Heart right ventricle (tissue), 16 donors: ENCODE measurements around the gene NOA1. TPM values are rescaled to one million over a fixed set of nuclear protein-coding genes. Genes with fewer than 3 reads are reported as not detected.

Experiments used
- ATAC-seq, 8 donors: fragments of 200-7000 bp; cut with Tn5 transposase; one replicate each; pipeline ENCODE4 v1.9.1; 2020; ENCODE audit warnings: mild to moderate bottlenecking in 8 of 8, moderate library complexity in 8 of 8, moderate number of reproducible peaks in 1 of 8
- DNase-seq, 2 donors: peaks; one replicate each; pipeline ENCODE4 v3.0.0-alpha.2; 2020
- H3K27ac ChIP-seq, 10 donors: fragments of 200-600 bp; sonication (generic) in 2 of 10; one replicate each; pipeline versions ENCODE4 v1.5.0 to v1.8.0; 2020 to 2022; ENCODE audit warnings: mild to moderate bottlenecking in 3 of 10
- H3K27me3 ChIP-seq, 7 donors: fragments of 200-600 bp; one replicate each; pipeline ENCODE4 v1.8.0; 2021 to 2022; ENCODE audit warnings: mild to moderate bottlenecking in 2 of 7
- H3K36me3 ChIP-seq, 9 donors: fragments of 200-600 bp; sonication (generic) in 1 of 9; one replicate each; pipeline versions ENCODE4 v1.5.0 to v1.8.0; 2020 to 2022; ENCODE audit warnings: mild to moderate bottlenecking in 2 of 9
- H3K4me1 ChIP-seq, 9 donors: fragments of 200-600 bp; sonication (generic) in 1 of 9; one replicate each; pipeline versions ENCODE4 v1.5.0 to v1.8.0; 2020 to 2022; ENCODE audit warnings: mild to moderate bottlenecking in 4 of 9
- H3K4me3 ChIP-seq, 10 donors: fragments of 200-600 bp; sonication (generic) in 2 of 10; one replicate each; pipeline versions ENCODE4 v1.5.0 to v1.8.0; 2020 to 2022; ENCODE audit warnings: mild to moderate bottlenecking in 7 of 10, moderate library complexity in 2 of 10
- H3K9me3 ChIP-seq, 11 donors: fragments of 200-600 bp in 10 of 11; sonication (generic) in 2 of 11; one replicate each; pipeline versions ENCODE4 v1.5.0 to v1.8.0; 2013 to 2022; ENCODE audit warnings: mild to moderate bottlenecking in 2 of 11, control low read depth in 1 of 11, moderate library complexity in 1 of 11
- WGBS, 2 donors: extraction: QIAGEN DNeasy Blood & Tissue Kit; methylation state at CpG; one replicate each; pipeline ENCODE4 v1.1.7; 2013; ENCODE audit warnings: inconsistent platforms in 1 of 2; 5-methylcytosine and 5-hydroxymethylcytosine counted together
- intact Hi-C, 10 donors: fragments of 100-400 bp; cut with DNase I; formaldehyde crosslinking; loops; one replicate each; pipeline versions ENCODE4 v1.11.1 to v1.14.2; 2022
- polyA plus RNA-seq, 2 donors: library from polyadenylated mRNA; stranded (reverse); fragments of 200-250 nt; gene quantifications; one replicate each; pipeline ENCODE4 v1.2.3, GENCODE V29; 2013
- total RNA-seq, 10 donors: library from RNA; stranded (reverse); fragmentation: NEBNext Ultra II Directional in 3 of 10; extraction: Animal tissue kit (Norgen Biotek cat#: 25700) in 3 of 10; gene quantifications; one replicate each; pipeline versions ENCODE4 v1.2.1 to v1.2.4, GENCODE V29; 2021 to 2023
- TF ChIP-seq, protein P1 (sequence below), 9 donors: fragments of 200-600 bp; sonication (generic) in 2 of 9; IDR thresholded peaks; one replicate each; pipeline versions ENCODE4 v1.5.0 to v1.8.0; 2021 to 2022; ENCODE audit warnings: antibody characterized with exemption in 9 of 9, mild to moderate bottlenecking in 5 of 9, moderate library complexity in 1 of 9
- donor health status: Arrhythmogenic right ventricular cardiomyopathy.
- donor health status: ischemic (EF 13 %, LVEDD 7.1; RV severe dilation, severe dysfunction).
- donor health status: healthy with polysubstance abuse.
- donor health status: DM: no; HTN: yes; CAD: no.
- donor health status: DM: no; HTN: no; CAD: no.
- donor health status: ischemic (EF 25% LVEDD 6.9; RV normal size, moderate dysfunction).
- donor health status: ischemic (EF 25% LVEDD 5.7; RV mildly dilated, moderate dysfunction).
- donor health status: healthy.
- donor health status: DM: yes; HTN: yes; CAD: no.
- donor health status: Ischemic cardiomyopathy.
- donor health status: ischemic (EF 35%, LVEDD 5.7; RV mildly dilated, moderate dysfunction).
- donor health status: nonischemic (EF 11% LVEDD 7.7; RV severe dilation, severe dysfunction).
- donor health status: DM: yes; HTN: yes; CAD: no.
- donor health status: PGD.
- donor health status: ischemic (EF 29% LVEDD 5.4; RV normal size, mild dysfunction).
- donor health status: nonischemic (EF 23%, LVEDD 6.1; RV moderate dilation, normal function).

The NOA1 gene
- total and polyA plus RNA-seq, 12 donors: 3.6 to 14.7 (median 12.4) TPM

DNA sequence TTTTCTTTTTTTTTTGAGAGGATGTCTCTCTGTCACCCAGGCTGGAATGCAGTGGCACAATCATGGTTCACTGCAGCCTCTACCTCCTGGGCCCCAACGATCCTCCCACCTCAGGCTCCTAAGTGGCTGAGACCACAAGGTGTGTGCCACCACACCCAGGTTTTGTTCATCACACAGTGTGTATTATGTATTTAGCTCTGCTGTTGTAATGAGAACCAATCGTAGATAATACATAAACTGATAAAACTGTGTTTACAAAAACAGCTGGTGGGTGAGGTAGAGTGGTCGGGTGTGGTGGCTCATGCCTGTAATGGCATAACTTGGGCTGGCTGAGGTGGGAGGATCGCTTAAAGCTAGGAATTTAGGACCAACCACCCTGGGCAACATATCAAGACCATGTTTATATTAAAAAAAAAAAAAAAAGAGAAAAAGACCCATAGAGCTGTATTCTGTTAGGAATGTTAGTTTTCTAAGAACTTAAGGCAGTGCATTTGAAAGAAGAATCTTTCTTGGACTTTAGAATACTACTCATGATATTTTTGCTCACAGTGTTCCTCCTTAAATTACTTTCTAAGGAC is 36.2 kb upstream of the NOA1 start:
- DNase-seq: no peak
- intact Hi-C loops: no loop called here
- no peaks in the 10 kb centered on the region for H3K9me3 ChIP-seq
- H3K4me3 ChIP-seq: no peak overlapping the region
- WGBS, 2 donors: 81 to 85% methylated on average over 4 of the region's 4 CpGs
- H3K27ac ChIP-seq: no peak overlapping the region
- peaks cover 0 to 100% (median 81%) of the 10 kb centered on the region in 9 donors for H3K36me3 ChIP-seq
- no peaks in the 10 kb centered on the region for H3K27me3 ChIP-seq
- H3K4me1 ChIP-seq: peaks cover 0 to 5% (median 0%) of the 10 kb centered on the region in 9 donors
- ATAC-seq: peak in 1 of 8 donors; percentile 18
- TF ChIP-seq, protein P1, sequence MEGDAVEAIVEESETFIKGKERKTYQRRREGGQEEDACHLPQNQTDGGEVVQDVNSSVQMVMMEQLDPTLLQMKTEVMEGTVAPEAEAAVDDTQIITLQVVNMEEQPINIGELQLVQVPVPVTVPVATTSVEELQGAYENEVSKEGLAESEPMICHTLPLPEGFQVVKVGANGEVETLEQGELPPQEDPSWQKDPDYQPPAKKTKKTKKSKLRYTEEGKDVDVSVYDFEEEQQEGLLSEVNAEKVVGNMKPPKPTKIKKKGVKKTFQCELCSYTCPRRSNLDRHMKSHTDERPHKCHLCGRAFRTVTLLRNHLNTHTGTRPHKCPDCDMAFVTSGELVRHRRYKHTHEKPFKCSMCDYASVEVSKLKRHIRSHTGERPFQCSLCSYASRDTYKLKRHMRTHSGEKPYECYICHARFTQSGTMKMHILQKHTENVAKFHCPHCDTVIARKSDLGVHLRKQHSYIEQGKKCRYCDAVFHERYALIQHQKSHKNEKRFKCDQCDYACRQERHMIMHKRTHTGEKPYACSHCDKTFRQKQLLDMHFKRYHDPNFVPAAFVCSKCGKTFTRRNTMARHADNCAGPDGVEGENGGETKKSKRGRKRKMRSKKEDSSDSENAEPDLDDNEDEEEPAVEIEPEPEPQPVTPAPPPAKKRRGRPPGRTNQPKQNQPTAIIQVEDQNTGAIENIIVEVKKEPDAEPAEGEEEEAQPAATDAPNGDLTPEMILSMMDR (IDR thresholded peaks at IDR 0.05): no peak

DNA sequence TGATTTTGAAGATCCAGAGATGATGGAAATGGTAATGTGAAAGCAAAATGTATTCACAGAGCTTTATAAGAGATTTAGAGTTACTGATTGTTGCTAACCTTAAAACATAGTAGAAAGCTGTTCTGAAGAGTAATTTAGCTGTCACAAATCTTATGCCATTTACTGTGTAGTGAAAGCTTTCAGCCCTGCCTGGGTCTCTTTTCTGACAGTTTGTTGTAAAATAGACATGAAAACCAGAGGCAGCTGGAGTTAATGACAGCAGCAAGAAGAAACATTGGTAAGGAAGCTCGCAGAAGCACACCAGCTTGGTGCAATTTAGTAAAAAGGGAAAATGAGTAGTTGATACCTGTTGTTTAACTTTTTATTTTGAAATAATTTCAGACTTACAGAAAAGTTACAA is 22.3 kb upstream of the NOA1 start:
- DNase-seq: no peak
- 96 to 97% methylated on average over 1 of the region's 1 CpG for WGBS, 2 donors
- intact Hi-C loops: no loop called here
- Histone ChIP-seq H3K27me3 (no peaks in the 10 kb centered on the region), H3K4me3 (no peak overlapping the region), H3K4me1 (peaks cover 6 to 18% (median 12%) of the 10 kb centered on the region in 9 donors), H3K27ac (no peak overlapping the region), H3K9me3 (no peaks in the 10 kb centered on the region), H3K36me3 (peaks cover 0 to 97% (median 42%) of the 10 kb centered on the region in 9 donors)
- TF ChIP-seq, protein P1 (IDR thresholded peaks at IDR 0.05): no peak
- no peak for ATAC-seq

DNA sequence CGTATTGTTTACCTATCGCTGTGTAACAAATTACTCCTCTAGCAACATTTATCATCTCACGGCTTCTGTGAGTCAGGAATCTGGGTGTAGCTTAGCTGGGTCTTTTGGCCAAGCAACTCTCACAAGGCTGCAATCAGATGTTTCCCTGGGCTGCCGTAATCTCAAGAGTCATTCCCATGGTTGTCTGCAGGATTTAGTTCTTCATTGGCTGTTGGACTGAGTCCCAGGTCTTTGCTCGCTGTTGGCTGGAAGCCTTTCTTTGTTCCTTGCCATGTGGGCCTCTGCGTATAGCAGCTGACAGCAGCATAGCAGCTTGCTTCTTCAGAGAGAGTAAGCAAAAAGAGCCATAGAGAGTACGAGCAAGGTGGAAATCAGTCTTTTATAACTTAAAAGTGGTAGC is 18.1 kb upstream of the NOA1 start:
- H3K9me3 ChIP-seq: no peaks in the 10 kb centered on the region
- peaks cover 6 to 23% (median 14%) of the 10 kb centered on the region in 9 donors for H3K4me1 ChIP-seq
- no peaks in the 10 kb centered on the region for H3K27me3 ChIP-seq
- intact Hi-C loops: no loop called here
- H3K36me3 ChIP-seq: peaks cover 0 to 97% (median 32%) of the 10 kb centered on the region in 9 donors
- peak; percentile 54 to 88 for DNase-seq
- H3K27ac ChIP-seq: peak overlapping the region in 7 of 10 donors; percentile 19 to 69 (median 47)
- 10 to 16% methylated on average over 7 of the region's 7 CpGs for WGBS, 2 donors
- no peak overlapping the region for H3K4me3 ChIP-seq
- TF ChIP-seq, protein P1 (IDR thresholded peaks at IDR 0.05): no peak
- ATAC-seq: peak; percentile 87 to 98 (median 96)

DNA sequence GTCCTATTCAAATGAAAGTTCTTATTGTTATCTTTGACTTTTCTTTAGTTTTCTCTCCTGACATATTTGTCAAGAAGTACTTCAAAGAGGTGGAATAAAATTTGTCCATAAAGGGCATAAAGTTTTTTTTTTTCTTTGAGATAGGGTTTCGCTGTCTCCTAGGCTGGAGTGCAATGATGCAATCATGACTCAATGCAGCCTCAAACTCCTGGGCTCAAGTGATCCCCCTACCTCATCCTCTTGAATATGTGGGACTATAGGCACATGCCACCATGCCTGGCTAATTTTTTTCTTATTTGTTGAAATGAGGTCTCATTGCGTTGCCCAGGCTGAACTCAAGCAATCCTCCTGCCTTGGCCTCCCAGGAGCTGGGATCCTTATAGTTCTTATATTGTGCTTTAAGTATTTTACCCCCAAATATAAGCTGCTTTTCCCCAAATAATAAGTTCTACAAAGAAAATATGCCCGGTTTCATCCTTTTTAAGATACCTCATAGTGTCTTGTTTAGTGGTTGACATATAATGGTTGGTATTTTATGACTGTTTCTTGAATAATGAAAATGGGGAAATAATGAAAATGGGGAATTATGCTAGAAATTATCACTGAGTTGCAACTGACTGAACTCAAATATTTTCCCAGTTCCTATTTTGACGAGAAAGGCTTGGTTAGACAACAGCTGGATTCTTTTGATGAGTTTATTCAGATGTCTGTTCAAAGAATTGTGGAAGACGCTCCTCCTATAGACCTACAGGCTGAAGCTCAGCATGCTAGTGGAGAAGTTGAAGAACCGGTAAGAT is 12.9 kb upstream of the NOA1 start:
- TF ChIP-seq, protein P1 (IDR thresholded peaks at IDR 0.05): no peak
- no peak for DNase-seq
- Histone ChIP-seq H3K27me3 (no peaks in the 10 kb centered on the region), H3K9me3 (no peaks in the 10 kb centered on the region), H3K4me3 (no peak overlapping the region), H3K27ac (no peak overlapping the region), H3K36me3 (peaks cover 0 to 100% (median 44%) of the 10 kb centered on the region in 9 donors), H3K4me1 (peaks cover 1 to 22% (median 7%) of the 10 kb centered on the region in 9 donors)
- intact Hi-C loops: no loop called here
- WGBS, 2 donors: 94% methylated on average over 6 of the region's 6 CpGs
- no peak for ATAC-seq
